Measurements from ENCODE around the gene APBA1.
"Not testable (repeated sequence)": the region's sequence is repeated elsewhere in the genome, so short reads cannot be mapped to it uniquely, and the experiment has no call there.

The APBA1 gene

GRCh38 chr9:69446496-69446895 is 225.7 kb downstream of the APBA1 start:
- DNase-seq (ENCODE audit: low read depth in 2 of 3, low spot score in 2 of 3) = no peak

GRCh38 chr9:69445251-69445650 is 226.9 kb downstream of the APBA1 start:
- DNase-seq (ENCODE audit: low read depth in 2 of 3, low spot score in 2 of 3) = no peak

GRCh38 chr9:69444791-69445190 is 227.4 kb downstream of the APBA1 start:
- DNase-seq (ENCODE audit: low read depth in 2 of 3, low spot score in 2 of 3) = no peak

- DNase-seq (ENCODE audit: low read depth in 2 of 3, low spot score in 2 of 3) = no peak
These were observed 228.2 kb downstream of the APBA1 start for GRCh38 chr9:69444021-69444420.

GRCh38 chr9:69443178-69443577 is 229.0 kb downstream of the APBA1 start:
- no peak for DNase-seq (ENCODE audit: low read depth in 2 of 3, low spot score in 2 of 3)

GRCh38 chr9:69442486-69442885 is 229.7 kb downstream of the APBA1 start:
- DNase-seq (ENCODE audit: low read depth in 2 of 3, low spot score in 2 of 3) = no peak

GRCh38 chr9:69440254-69440955 is 231.8 kb downstream of the APBA1 start:
- DNase-seq (ENCODE audit: low read depth in 2 of 3, low spot score in 2 of 3) = not testable (repeated sequence)

GRCh38 chr9:69439654-69440053 is 232.5 kb downstream of the APBA1 start:
- not testable (repeated sequence) for DNase-seq (ENCODE audit: low read depth in 2 of 3, low spot score in 2 of 3)

GRCh38 chr9:69433968-69434367 is 238.2 kb downstream of the APBA1 start:
- DNase-seq (ENCODE audit: low read depth in 2 of 3, low spot score in 2 of 3) = no peak

- no peak for DNase-seq (ENCODE audit: low read depth in 2 of 3, low spot score in 2 of 3)
These were observed 238.8 kb downstream of the APBA1 start for GRCh38 chr9:69433392-69433791.

GRCh38 chr9:69432623-69433022 is 239.5 kb downstream of the APBA1 start:
- DNase-seq (ENCODE audit: low read depth in 2 of 3, low spot score in 2 of 3) = no peak

- no peak for DNase-seq (ENCODE audit: low read depth in 2 of 3, low spot score in 2 of 3)
These were observed 240.4 kb downstream of the APBA1 start for GRCh38 chr9:69431777-69432176.

- no peak for DNase-seq (ENCODE audit: low read depth in 2 of 3, low spot score in 2 of 3)
These were observed 241.0 kb downstream of the APBA1 start for GRCh38 chr9:69431203-69431602.

GRCh38 chr9:69430206-69430605 is 242.0 kb downstream of the APBA1 start:
- no peak for DNase-seq (ENCODE audit: low read depth in 2 of 3, low spot score in 2 of 3)

- no peak for DNase-seq (ENCODE audit: low read depth in 2 of 3, low spot score in 2 of 3)
These were observed 242.9 kb downstream of the APBA1 start for GRCh38 chr9:69429281-69429680.

- no peak for DNase-seq (ENCODE audit: low read depth in 2 of 3, low spot score in 2 of 3)
These were observed 244.0 kb downstream of the APBA1 start for GRCh38 chr9:69428017-69428785.

- no peak for DNase-seq (ENCODE audit: low read depth in 2 of 3, low spot score in 2 of 3)
These were observed 244.9 kb downstream of the APBA1 start for GRCh38 chr9:69427286-69427685.

GRCh38 chr9:69425136-69425801 is 246.9 kb downstream of the APBA1 start:
- no peak for DNase-seq (ENCODE audit: low read depth in 2 of 3, low spot score in 2 of 3)

GRCh38 chr9:69421908-69422801 is 250.0 kb downstream of the APBA1 start:
- DNase-seq (ENCODE audit: low read depth in 2 of 3, low spot score in 2 of 3) = no peak

- no peak for DNase-seq (ENCODE audit: low read depth in 2 of 3, low spot score in 2 of 3)
These were observed 251.4 kb downstream of the APBA1 start for GRCh38 chr9:69420611-69421270.

GRCh38 chr9:69412741-69413150 is 259.4 kb downstream of the APBA1 start:
- DNase-seq (ENCODE audit: low read depth in 2 of 3, low spot score in 2 of 3) = no peak

Data from activated CD8-positive, alpha-beta memory T cell treated with anti-CD3 and anti-CD28 coated beads for 48 hours (primary cell).